H9 (cell line): ENCODE data around the gene SETBP1. TPM values are rescaled to one million over a fixed set of nuclear protein-coding genes. Genes with fewer than 3 reads are reported as not detected.

ENCODE experiments used
- DNase-seq: peaks from one replicate; pipeline ENCODE4 v3.0.0-alpha.2; 2017
- H2AFZ ChIP-seq: one replicate; pipeline ENCODE4 v1.6.1; 2013; ENCODE audit warnings: mild to moderate bottlenecking, low read length, control low read depth, moderate library complexity
- H2AK5ac ChIP-seq: 2 replicates; pipeline ENCODE4 v1.6.1; 2013; ENCODE audit warnings: low read length, control low read depth, mixed read lengths; ENCODE audit not compliant: insufficient read length
- H2BK120ac ChIP-seq: one replicate; pipeline ENCODE4 v1.6.1; 2013; ENCODE audit warnings: low read depth, mild to moderate bottlenecking, low read length, control low read depth, inconsistent platforms; ENCODE audit not compliant: poor library complexity, severe bottlenecking
- H2BK12ac ChIP-seq: 2 replicates; pipeline ENCODE4 v1.6.1; 2013; ENCODE audit warnings: low read length, control low read depth, mixed read lengths, low read depth; ENCODE audit not compliant: insufficient read length
- H2BK15ac ChIP-seq: 2 replicates; pipeline ENCODE4 v1.6.1; 2013; ENCODE audit warnings: low read depth, low read length, control low read depth
- H2BK20ac ChIP-seq: one replicate; pipeline ENCODE4 v1.6.1; 2013; ENCODE audit warnings: low read depth, mild to moderate bottlenecking, low read length, control low read depth, inconsistent platforms; ENCODE audit not compliant: poor library complexity, severe bottlenecking
- H2BK5ac ChIP-seq: 2 replicates; pipeline ENCODE4 v1.6.1; 2013; ENCODE audit warnings: low read length, control low read depth, mixed read lengths; ENCODE audit not compliant: insufficient read length
- H3K14ac ChIP-seq: 2 replicates; pipeline ENCODE4 v1.6.1; 2013; ENCODE audit warnings: low read length, control low read depth; ENCODE audit not compliant: insufficient read depth
- H3K18ac ChIP-seq: 2 replicates; pipeline ENCODE4 v1.6.1; 2013; ENCODE audit warnings: low read depth, mild to moderate bottlenecking, mixed read lengths, low read length, control low read depth; ENCODE audit not compliant: insufficient read length
- H3K23ac ChIP-seq: 2 replicates; pipeline ENCODE4 v1.6.1; 2013; ENCODE audit warnings: low read length, control low read depth, mixed read lengths, low read depth; ENCODE audit not compliant: insufficient read length
- H3K23me2 ChIP-seq: 2 replicates; pipeline ENCODE4 v1.6.1; 2013; ENCODE audit warnings: low read depth, mild to moderate bottlenecking, mixed read lengths, low read length, control low read depth; ENCODE audit not compliant: insufficient read length, poor library complexity, severe bottlenecking
- H3K27ac ChIP-seq: 2 replicates; pipeline ENCODE4 v1.5.1; 2013; ENCODE audit warnings: low read length, control low read depth, mixed read lengths, low read depth; ENCODE audit not compliant: insufficient read length
- H3K27me3 ChIP-seq: 2 replicates; pipeline ENCODE4 v1.6.1; 2013; ENCODE audit warnings: low read length, control low read depth, inconsistent platforms; ENCODE audit not compliant: insufficient read depth
- H3K4ac ChIP-seq: 2 replicates; pipeline ENCODE4 v1.6.1; 2013; ENCODE audit warnings: low read depth, mild to moderate bottlenecking, control low read depth, inconsistent platforms, low read length, moderate library complexity
- H3K4me1 ChIP-seq: 2 replicates; pipeline ENCODE4 v1.6.1; 2013; ENCODE audit warnings: low read length, control low read depth, inconsistent platforms; ENCODE audit not compliant: insufficient read depth
- H3K4me2 ChIP-seq: 2 replicates; pipeline ENCODE4 v1.6.1; 2013; ENCODE audit warnings: low read length, control low read depth, mixed read lengths; ENCODE audit not compliant: insufficient read length, insufficient read depth
- H3K56ac ChIP-seq: 2 replicates; pipeline ENCODE4 v1.6.1; 2013; ENCODE audit warnings: low read depth, mild to moderate bottlenecking, mixed read lengths, low read length, control low read depth; ENCODE audit not compliant: insufficient read length
- H3K79me1 ChIP-seq: 2 replicates; pipeline ENCODE4 v1.6.1; 2013; ENCODE audit warnings: low read depth, mild to moderate bottlenecking, moderate library complexity, low read length, control low read depth, inconsistent platforms; ENCODE audit not compliant: insufficient read depth, poor library complexity, severe bottlenecking
- H3K79me2 ChIP-seq: 2 replicates; pipeline ENCODE4 v1.6.1; 2013; ENCODE audit warnings: low read length, control low read depth, inconsistent platforms; ENCODE audit not compliant: insufficient read depth
- H3K9ac ChIP-seq: 2 replicates; pipeline ENCODE4 v1.6.1; 2013; ENCODE audit warnings: low read length, control low read depth, mixed read lengths; ENCODE audit not compliant: insufficient read length; ENCODE audit errors: extremely low read depth
- H3K9me3 ChIP-seq: one replicate; pipeline ENCODE4 v1.6.1; 2013; ENCODE audit warnings: low read depth, low read length, inconsistent platforms; ENCODE audit not compliant: control insufficient read depth
- H3T11ph ChIP-seq: one replicate; pipeline ENCODE4 v1.6.1; 2013; ENCODE audit warnings: mild to moderate bottlenecking, low read length, control low read depth, inconsistent platforms
- H4K20me1 ChIP-seq: one replicate; pipeline ENCODE4 v1.6.1; 2013; ENCODE audit not compliant: control insufficient read depth, insufficient read length, insufficient read depth
- H4K5ac ChIP-seq: 2 replicates; pipeline ENCODE4 v1.6.1; 2013; ENCODE audit warnings: low read depth, mild to moderate bottlenecking, mixed read lengths, low read length, control low read depth; ENCODE audit not compliant: insufficient read length
- H4K8ac ChIP-seq: replicated peaks from 2 replicates; pipeline ENCODE4 v1.6.1; 2013; ENCODE audit warnings: low read length, control low read depth, mixed read lengths, low read depth; ENCODE audit not compliant: insufficient read length
- H4K91ac ChIP-seq: 2 replicates; pipeline ENCODE4 v1.6.1; 2013; ENCODE audit warnings: low read depth, mild to moderate bottlenecking, moderate library complexity, mixed read lengths, low read length, control low read depth; ENCODE audit not compliant: insufficient read length
- H3K27ac Mint-ChIP-seq, 3 experiments: 2 replicates in 2 of 3; 3 replicates in 1 of 3; pipeline ENCODE4 v1.8.0; 2020 to 2021; ENCODE audit warnings: mixed read lengths in 3 of 3, mild to moderate bottlenecking in 1 of 3, moderate library complexity in 1 of 3
- H3K27me3 Mint-ChIP-seq: 2 replicates; pipeline ENCODE4 v1.8.0; 2021; ENCODE audit warnings: low read depth, mild to moderate bottlenecking, moderate library complexity, mixed read lengths
- H3K36me3 Mint-ChIP-seq, 3 experiments: 2 replicates in 2 of 3; 3 replicates in 1 of 3; pipeline ENCODE4 v1.8.0; 2020 to 2021; ENCODE audit warnings: low read depth in 3 of 3, mixed read lengths in 3 of 3; ENCODE audit not compliant: insufficient read depth in 1 of 3
- H3K4me1 Mint-ChIP-seq, 2 experiments: 2 replicates each; pipeline ENCODE4 v1.8.0; 2020; ENCODE audit warnings: mixed read lengths in 2 of 2
- H3K4me3 Mint-ChIP-seq, 2 experiments: 2 replicates in 1 of 2; 3 replicates in 1 of 2; pipeline ENCODE4 v1.8.0; 2020 to 2021; ENCODE audit warnings: mild to moderate bottlenecking in 2 of 2, mixed read lengths in 2 of 2, moderate library complexity in 1 of 2
- H3K9me3 Mint-ChIP-seq, 2 experiments: 2 replicates in 1 of 2; 3 replicates in 1 of 2; pipeline ENCODE4 v1.8.0; 2020; ENCODE audit warnings: mild to moderate bottlenecking in 2 of 2, mixed read lengths in 2 of 2, moderate library complexity in 1 of 2
- total RNA-seq: library from RNA; stranded (reverse); gene quantifications from 2 replicates; pipeline ENCODE4 v1.2.1, GENCODE V29; 2021
- TF ChIP-seq, protein P1 (sequence below): fragments of 200-600 bp; sonication (generic); conservative IDR thresholded peaks from 3 replicates; pipeline ENCODE4 v1.8.0; 2021; ENCODE audit warnings: antibody characterized with exemption, mild to moderate bottlenecking

SETBP1 gene
- total RNA-seq, 1 experiment from 2014 or later = 4.6 TPM

DNA sequence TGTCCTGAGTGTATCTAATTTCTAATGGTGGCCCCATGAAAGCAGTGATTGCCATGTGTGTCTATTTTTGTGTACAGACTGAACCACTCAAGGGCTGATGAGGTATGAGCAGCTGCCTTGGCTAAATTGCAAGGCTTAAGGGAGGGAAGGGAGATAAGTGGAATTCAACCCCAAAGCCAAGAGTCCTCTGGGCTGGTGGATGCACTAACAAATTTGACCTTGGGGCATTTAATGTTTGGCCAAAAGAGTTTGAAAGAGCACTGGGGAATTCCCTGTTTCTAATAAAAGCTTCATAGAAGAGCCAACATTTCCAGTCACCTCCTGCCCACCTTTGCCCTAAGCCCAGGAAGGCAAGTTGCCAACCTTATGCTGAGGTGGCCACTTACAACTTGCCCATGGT, 172.1 kb downstream of the SETBP1 start:
- H3K4me3 Mint-ChIP-seq = no peak overlapping the region
- Histone ChIP-seq H3K56ac (no peak overlapping the region), H2BK5ac (no peak overlapping the region), H4K8ac (no peak overlapping the region), H3T11ph (no peak overlapping the region), H3K23me2 (no peaks in the 10 kb centered on the region), H3K18ac (no peak overlapping the region), H3K9me3 (no peaks in the 10 kb centered on the region), H3K14ac (no peak overlapping the region), H2BK20ac (no peak overlapping the region), H3K27me3 (no peaks in the 10 kb centered on the region), H2AFZ (no peak overlapping the region), H3K27ac (no peak overlapping the region), H3K4ac (no peak overlapping the region), H3K4me1 (no peaks in the 10 kb centered on the region), H2BK120ac (no peak overlapping the region), H3K79me2 (no peaks in the 10 kb centered on the region), H3K23ac (no peak overlapping the region), H2AK5ac (no peak overlapping the region), H3K79me1 (no peaks in the 10 kb centered on the region), H3K9ac (no peak overlapping the region), H4K20me1 (no peaks in the 10 kb centered on the region), H2BK12ac (no peak overlapping the region), H3K4me2 (no peak overlapping the region), H4K5ac (no peak overlapping the region), H4K91ac (no peak overlapping the region), H2BK15ac (no peak overlapping the region)
- H3K27ac Mint-ChIP-seq = no peak overlapping the region
- TF ChIP-seq, protein P1, sequence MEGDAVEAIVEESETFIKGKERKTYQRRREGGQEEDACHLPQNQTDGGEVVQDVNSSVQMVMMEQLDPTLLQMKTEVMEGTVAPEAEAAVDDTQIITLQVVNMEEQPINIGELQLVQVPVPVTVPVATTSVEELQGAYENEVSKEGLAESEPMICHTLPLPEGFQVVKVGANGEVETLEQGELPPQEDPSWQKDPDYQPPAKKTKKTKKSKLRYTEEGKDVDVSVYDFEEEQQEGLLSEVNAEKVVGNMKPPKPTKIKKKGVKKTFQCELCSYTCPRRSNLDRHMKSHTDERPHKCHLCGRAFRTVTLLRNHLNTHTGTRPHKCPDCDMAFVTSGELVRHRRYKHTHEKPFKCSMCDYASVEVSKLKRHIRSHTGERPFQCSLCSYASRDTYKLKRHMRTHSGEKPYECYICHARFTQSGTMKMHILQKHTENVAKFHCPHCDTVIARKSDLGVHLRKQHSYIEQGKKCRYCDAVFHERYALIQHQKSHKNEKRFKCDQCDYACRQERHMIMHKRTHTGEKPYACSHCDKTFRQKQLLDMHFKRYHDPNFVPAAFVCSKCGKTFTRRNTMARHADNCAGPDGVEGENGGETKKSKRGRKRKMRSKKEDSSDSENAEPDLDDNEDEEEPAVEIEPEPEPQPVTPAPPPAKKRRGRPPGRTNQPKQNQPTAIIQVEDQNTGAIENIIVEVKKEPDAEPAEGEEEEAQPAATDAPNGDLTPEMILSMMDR = no peak
- peaks cover 0 to 4% (median 0%) of the 10 kb centered on the region in 3 experiments; a peak in 1 of 7 replicates for H3K36me3 Mint-ChIP-seq
- no peaks in the 10 kb centered on the region; a peak in 1 of 5 replicates for H3K9me3 Mint-ChIP-seq
- DNase-seq = no peak
- no peaks in the 10 kb centered on the region for H3K27me3 Mint-ChIP-seq
- H3K4me1 Mint-ChIP-seq = peaks cover 22 to 24% of the 10 kb centered on the region in 2 experiments
